NCI-H526 treated with DMSO at 0.1 percent for 48 hours (cell line): Measurements from ENCODE around the gene MT4.
A peak's percentile ranks its signal among the peaks of the same experiment; 100 is the strongest.

Source experiments
- DNase-seq: peaks from one replicate; lab custom pipeline; 2025; lab: John Stamatoyannopoulos, UW

The MT4 gene

DNA sequence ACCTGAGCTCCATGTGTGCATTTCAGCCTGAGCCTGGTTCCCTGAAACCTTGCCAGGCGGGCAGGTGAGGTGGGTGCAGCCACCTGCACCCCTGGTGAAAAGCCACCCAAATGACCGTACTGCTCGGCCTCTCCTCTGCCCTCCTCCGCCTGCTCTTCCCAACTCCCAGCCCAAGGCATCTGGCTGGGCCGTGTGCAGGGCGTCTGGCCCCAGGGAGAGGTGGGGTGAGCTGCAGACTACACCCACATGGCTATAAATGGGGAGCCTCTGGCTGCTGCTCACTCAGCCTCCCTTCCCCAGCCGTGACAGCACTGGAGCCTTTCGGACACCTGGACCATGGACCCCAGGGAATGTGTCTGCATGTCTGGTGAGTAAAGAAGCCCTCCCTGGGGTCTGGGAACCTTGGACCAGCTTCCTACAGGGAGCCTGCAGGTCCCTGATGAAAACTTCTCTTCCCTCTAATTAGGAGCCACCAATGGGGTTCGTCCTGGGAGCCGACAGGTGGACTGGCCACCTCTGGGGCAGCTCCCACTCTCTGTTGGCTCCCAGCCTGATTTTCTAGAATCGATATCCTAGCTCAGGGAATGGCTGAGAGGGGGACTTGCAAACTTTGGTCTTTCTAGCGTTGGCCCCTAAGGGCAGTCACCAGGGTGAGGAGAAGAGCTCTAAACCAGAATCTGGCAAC is at the start of gene MT4:
Gene MT4, plus strand, starts transcription at position 281 of the 685 bp plus-strand sequence. Its CDS starts 56 bp downstream, at position 337.
- DNase-seq: no peak

- DNase-seq: no peak
These were observed 49.2 kb upstream of the MT4 start for GRCh38 chr16:56515665-56516064.

DNA sequence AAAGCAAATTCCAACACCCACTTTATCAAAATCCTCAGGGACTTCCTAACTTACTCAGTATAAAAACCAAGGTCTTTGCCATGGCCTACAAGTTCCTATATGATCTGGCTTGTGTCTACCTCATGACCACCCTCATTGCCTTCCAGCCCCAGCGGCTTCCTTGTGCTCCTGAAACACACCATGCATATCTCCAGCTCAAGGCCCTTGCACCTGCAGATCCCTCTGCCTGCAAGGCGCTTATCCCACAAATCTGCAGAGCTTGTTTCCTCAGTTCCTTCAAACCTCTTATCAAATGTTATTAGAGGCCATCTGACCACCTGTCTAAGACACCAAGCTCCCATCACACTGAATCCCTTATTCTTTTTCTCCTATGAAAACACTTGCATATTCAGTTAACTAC is 47.7 kb upstream of the MT4 start:
- no peak for DNase-seq

- DNase-seq: no peak
These were observed 46.4 kb upstream of the MT4 start for GRCh38 chr16:56518425-56518824.

DNA sequence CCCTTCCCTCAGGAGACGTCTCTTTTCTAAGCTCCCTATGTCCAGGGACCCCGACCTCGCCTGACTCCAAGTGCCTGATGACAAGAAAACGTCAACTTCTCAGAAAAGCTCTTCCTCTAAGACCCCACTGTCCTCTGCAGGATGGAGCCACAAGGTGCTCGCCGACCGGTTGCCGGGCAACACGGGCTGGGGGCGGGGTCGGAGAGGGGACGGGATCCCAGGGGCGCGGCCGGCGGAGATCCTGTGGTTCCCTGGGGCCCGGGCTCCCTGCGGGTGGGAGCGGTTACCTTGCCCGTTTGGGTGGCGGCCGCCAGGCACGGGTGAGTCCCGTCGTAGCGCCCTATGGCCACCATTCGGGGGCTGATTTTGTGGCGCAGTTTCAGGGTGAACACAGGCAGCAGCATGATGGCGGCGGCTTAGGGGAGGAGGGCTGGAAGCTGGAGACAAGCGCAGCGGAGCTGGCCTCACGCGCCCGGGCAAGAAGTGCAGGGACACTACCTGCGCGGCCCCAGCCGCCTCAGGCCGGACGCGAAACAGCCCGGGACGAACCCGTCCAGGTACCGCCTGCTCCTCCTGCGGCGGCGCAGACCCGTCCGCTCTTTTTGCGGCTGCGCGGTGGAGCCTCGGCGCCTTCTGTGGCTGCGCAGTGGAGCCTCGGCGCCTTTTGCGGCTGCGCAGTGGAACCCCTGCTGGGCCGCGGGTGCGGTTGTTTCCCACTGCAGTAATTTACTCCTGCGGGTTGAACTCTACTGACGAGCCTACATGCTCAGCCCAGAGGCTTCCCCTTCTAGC is 45.2 kb upstream of the MT4 start, which contains the start of gene BBS2:
Gene BBS2, minus strand, starts transcription at position 566 of the 792 bp plus-strand sequence. Its CDS starts 162 bp downstream, at position 404.
- DNase-seq: peak; percentile 50

DNA sequence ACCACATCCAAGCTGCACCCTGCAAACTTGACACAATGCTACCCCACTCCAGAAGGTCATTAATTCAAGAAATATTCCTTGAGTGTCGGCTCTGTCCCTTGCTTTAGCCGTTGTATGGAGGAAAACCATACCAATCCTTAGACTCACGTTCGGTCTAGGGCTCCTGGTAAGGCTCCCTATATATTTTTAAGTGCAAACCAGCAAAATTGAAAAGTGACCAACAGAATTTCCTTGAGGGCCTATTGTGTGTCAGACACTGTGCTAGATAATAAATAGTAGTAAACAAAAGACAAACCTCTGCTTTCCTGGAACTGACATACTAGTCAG is 44.7 kb upstream of the MT4 start:
- DNase-seq: peak; percentile 33

DNA sequence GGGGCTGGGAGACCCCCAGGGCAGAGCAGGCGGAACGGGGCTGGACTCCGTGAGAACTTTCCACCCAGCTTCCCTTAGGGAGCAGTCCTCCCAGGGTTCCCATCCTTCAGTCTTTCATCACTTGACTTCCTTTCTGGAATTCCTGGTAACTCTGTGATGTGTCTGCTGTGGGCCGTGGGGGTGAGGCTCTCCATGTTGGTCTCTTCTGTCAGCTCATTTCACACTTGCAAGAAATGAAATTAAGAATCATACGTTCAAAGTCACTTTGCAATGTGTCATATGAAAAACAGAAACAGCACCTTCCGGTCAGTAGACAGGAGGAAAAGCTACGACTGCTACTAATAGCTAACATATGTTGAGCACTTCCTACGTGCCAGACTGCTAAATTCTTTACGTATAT is 39.6 kb upstream of the MT4 start:
- no peak for DNase-seq

- DNase-seq: no peak
These were observed 34.0 kb upstream of the MT4 start for GRCh38 chr16:56530872-56531271.

GRCh38 chr16:56532714-56533113 is 32.2 kb upstream of the MT4 start:
- peak; percentile 1 for DNase-seq

DNA sequence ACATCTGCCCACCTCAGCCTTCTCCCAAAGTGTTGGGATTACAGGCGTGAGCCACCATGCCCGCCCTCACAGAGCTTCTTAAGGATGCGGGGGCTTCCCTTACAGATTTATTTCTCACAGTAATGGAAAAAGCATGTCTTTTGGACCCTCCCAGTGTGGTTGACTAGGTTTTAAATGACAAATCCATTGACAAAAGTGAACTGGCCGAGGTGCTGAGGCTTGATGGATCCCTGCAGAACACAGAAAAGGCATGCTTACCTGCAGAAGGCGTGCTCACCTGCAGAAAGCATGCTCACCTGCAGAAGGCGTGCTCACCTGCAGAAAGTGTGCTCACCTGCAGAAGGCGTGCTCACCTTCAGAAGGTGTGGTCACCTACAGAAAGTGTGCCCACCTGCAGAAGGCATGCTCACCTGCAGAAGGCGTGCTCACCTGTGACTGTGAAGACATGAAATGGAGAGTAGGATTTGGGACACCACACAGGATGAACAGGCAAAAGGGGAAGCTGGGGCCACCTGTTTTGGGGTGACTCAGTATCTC is 30.0 kb upstream of the MT4 start:
- peak; percentile 3 for DNase-seq

- DNase-seq: no peak
These were observed 26.5 kb upstream of the MT4 start for GRCh38 chr16:56538331-56538730.

DNA sequence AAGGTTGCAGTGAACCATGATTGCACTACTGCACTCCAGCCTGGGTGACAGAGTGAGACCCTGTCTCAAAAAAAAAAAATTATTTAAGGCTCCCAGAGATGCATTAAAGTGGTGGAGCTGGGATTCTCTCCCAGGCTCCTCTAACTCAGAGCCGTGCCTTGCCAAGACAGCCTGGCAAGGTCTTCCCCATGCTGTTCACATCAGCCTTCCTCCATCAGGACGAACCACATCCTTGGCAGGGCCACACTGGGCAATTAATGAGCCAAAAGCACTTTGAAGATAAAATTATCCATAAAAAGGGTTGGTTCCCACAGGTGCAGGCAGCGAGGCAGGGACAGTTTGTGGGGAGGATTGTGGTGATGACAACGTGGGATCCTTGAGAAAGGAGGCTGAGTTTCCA is 25.2 kb upstream of the MT4 start:
- no peak for DNase-seq

GRCh38 chr16:56542039-56542438 is 22.8 kb upstream of the MT4 start:
- DNase-seq: no peak

GRCh38 chr16:56547120-56547948 is 17.5 kb upstream of the MT4 start:
- DNase-seq: no peak

- DNase-seq: no peak
These were observed 16.8 kb upstream of the MT4 start for GRCh38 chr16:56547949-56548567.

DNA sequence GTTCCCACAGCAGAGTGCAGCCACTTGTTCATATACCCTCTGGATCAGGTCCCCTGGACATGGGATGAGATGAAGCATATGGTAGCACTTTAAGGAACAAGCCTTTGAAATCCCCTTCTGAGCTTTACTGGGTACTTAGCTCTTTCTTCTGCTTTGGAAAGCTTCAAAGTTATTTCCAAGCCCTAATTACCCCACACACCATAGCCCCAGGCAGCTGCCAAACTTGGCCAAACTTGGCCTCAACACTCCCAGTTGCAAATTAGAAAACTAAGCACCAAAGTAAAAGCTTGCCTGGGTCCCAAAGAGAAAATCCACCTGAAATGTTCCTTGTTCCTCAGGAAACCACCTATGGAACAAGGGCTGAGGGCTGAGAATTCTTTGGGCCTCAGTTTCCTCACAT is 15.7 kb upstream of the MT4 start:
- DNase-seq: no peak

GRCh38 chr16:56549744-56550385 is 15.0 kb upstream of the MT4 start:
- DNase-seq: no peak

GRCh38 chr16:56551796-56552738 is 12.8 kb upstream of the MT4 start:
- no peak for DNase-seq

GRCh38 chr16:56554441-56554840 is 10.4 kb upstream of the MT4 start:
- no peak for DNase-seq

DNA sequence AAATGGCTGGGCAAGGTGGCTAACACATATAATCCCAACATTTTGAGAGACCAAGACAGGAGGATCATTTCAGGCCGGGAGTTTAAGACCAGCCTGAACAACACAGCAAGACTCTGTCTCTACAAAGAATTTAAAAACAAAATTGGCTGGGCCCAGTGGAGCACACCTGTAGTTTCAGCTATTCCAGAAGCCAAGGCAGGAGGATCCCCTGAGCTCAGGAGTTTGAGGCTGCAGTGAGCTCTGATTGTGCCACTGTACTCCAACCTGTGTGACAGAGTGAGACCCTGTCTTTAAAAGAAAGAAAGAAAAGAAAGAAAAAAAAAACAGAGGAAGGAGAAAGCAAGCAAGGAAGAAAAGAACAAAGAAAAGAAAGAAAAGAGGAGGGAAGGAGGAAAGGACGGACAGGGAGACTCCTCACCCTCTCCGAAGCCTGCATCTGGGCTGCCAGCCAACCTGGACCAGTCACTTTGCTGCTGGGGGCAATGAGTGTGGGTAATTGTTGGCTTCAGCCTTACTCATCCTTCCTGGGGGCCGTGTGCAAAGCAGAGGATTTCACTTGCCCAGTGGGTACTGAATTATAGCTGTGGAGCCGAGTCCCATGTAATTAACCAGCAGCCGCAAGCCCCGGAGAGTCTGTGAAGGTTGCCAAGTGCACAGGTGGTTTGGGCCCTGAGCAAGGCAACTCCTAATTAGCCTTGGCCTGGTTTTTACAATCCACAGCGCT is 6.7 kb upstream of the MT4 start:
- DNase-seq: no peak
